GM21367 (cell line): ENCODE data around the gene PNMA1.

Experiments
- ATAC-seq: cut with Tn5 transposase; IDR thresholded peaks from one replicate; pipeline ENCODE4 v1.9.1; 2021; ENCODE audit not compliant: unreplicated experiment

The PNMA1 gene

GRCh38 chr14:73739174-73739898 is 25.2 kb upstream of the PNMA1 start:
- no peak for ATAC-seq

GRCh38 chr14:73738518-73739173 is 24.5 kb upstream of the PNMA1 start:
- ATAC-seq, result no peak

GRCh38 chr14:73736842-73737241 is 22.7 kb upstream of the PNMA1 start:
- no peak for ATAC-seq

- ATAC-seq, result no peak
Measured at GRCh38 chr14:73732006-73732405, 17.8 kb upstream of the PNMA1 start.

GRCh38 chr14:73731111-73731510 is 16.9 kb upstream of the PNMA1 start:
- no peak for ATAC-seq

- no peak for ATAC-seq
Measured at GRCh38 chr14:73729556-73730265, 15.5 kb upstream of the PNMA1 start.

- ATAC-seq, result no peak
Measured at GRCh38 chr14:73728717-73729330, 14.6 kb upstream of the PNMA1 start.

GRCh38 chr14:73727166-73727565 is 13.0 kb upstream of the PNMA1 start:
- no peak for ATAC-seq

- no peak for ATAC-seq
Measured at GRCh38 chr14:73726025-73726961, 12.1 kb upstream of the PNMA1 start.

GRCh38 chr14:73725116-73726024 is 11.2 kb upstream of the PNMA1 start:
- ATAC-seq, result no peak

GRCh38 chr14:73724696-73725095 is 10.5 kb upstream of the PNMA1 start:
- ATAC-seq, result no peak

GRCh38 chr14:73723797-73724661 is 9.8 kb upstream of the PNMA1 start:
- ATAC-seq, result no peak

- no peak for ATAC-seq
Measured at GRCh38 chr14:73723406-73723796, 9.2 kb upstream of the PNMA1 start.

- ATAC-seq, result no peak
Measured at GRCh38 chr14:73722581-73722980, 8.4 kb upstream of the PNMA1 start.

GRCh38 chr14:73721101-73721821 is 7.1 kb upstream of the PNMA1 start:
- no peak for ATAC-seq

- ATAC-seq, result no peak
Measured at GRCh38 chr14:73720636-73721035, 6.5 kb upstream of the PNMA1 start.

GRCh38 chr14:73719791-73720190 is 5.6 kb upstream of the PNMA1 start:
- ATAC-seq, result no peak

- ATAC-seq, result no peak
Measured at GRCh38 chr14:73719361-73719760, 5.2 kb upstream of the PNMA1 start.
